ENCODE data around the gene PKD1L1.

Gene PKD1L1

DNA sequence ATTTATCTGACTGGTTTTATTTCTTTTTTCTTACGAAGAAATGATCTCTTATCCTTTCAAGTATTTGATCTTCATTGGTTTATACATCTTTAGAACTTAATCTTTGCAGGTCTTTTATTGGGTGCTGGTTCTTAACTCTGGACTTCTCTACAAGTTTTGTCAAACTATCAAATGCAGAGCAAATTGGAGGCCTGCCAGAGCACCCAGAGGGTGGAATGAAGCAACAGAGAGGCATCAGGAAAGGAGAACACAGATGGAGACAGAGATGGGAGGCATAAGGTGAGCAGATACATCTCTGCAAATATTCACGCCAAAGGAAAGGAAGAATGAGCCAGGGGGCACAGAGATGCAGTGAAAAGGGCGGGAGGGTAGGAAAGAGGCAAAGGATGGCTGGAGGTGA is 130.3 kb downstream of the PKD1L1 start:
- TF ChIP-seq, protein P1, sequence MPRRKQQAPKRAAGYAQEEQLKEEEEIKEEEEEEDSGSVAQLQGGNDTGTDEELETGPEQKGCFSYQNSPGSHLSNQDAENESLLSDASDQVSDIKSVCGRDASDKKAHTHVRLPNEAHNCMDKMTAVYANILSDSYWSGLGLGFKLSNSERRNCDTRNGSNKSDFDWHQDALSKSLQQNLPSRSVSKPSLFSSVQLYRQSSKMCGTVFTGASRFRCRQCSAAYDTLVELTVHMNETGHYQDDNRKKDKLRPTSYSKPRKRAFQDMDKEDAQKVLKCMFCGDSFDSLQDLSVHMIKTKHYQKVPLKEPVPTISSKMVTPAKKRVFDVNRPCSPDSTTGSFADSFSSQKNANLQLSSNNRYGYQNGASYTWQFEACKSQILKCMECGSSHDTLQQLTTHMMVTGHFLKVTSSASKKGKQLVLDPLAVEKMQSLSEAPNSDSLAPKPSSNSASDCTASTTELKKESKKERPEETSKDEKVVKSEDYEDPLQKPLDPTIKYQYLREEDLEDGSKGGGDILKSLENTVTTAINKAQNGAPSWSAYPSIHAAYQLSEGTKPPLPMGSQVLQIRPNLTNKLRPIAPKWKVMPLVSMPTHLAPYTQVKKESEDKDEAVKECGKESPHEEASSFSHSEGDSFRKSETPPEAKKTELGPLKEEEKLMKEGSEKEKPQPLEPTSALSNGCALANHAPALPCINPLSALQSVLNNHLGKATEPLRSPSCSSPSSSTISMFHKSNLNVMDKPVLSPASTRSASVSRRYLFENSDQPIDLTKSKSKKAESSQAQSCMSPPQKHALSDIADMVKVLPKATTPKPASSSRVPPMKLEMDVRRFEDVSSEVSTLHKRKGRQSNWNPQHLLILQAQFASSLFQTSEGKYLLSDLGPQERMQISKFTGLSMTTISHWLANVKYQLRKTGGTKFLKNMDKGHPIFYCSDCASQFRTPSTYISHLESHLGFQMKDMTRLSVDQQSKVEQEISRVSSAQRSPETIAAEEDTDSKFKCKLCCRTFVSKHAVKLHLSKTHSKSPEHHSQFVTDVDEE (CRISPR knock-in tag; IDR thresholded peaks at IDR 0.05): no peak
- TF ChIP-seq ZC3H10 (CRISPR knock-in tag; IDR thresholded peaks at IDR 0.05): no peak
- TF ChIP-seq, protein P2, sequence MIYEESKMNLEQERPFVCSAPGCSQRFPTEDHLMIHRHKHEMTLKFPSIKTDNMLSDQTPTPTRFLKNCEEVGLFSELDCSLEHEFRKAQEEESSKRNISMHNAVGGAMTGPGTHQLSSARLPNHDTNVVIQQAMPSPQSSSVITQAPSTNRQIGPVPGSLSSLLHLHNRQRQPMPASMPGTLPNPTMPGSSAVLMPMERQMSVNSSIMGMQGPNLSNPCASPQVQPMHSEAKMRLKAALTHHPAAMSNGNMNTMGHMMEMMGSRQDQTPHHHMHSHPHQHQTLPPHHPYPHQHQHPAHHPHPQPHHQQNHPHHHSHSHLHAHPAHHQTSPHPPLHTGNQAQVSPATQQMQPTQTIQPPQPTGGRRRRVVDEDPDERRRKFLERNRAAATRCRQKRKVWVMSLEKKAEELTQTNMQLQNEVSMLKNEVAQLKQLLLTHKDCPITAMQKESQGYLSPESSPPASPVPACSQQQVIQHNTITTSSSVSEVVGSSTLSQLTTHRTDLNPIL (CRISPR knock-in tag; IDR thresholded peaks at IDR 0.05; ENCODE audit: low read depth): no peak
- TF ChIP-seq GLIS3 (CRISPR knock-in tag; IDR thresholded peaks at IDR 0.05): no peak
- no peak for TF ChIP-seq PPARA (CRISPR knock-in tag; IDR thresholded peaks at IDR 0.05; ENCODE audit: borderline replicate concordance)
- TF ChIP-seq ZFP3 (CRISPR knock-in tag; IDR thresholded peaks at IDR 0.05): no peak
- no peak for TF ChIP-seq TOX (CRISPR knock-in tag; IDR thresholded peaks at IDR 0.05; ENCODE audit: borderline replicate concordance)
- TF ChIP-seq CSDC2 (CRISPR knock-in tag; IDR thresholded peaks at IDR 0.05): no peak
- TF ChIP-seq, protein P3, sequence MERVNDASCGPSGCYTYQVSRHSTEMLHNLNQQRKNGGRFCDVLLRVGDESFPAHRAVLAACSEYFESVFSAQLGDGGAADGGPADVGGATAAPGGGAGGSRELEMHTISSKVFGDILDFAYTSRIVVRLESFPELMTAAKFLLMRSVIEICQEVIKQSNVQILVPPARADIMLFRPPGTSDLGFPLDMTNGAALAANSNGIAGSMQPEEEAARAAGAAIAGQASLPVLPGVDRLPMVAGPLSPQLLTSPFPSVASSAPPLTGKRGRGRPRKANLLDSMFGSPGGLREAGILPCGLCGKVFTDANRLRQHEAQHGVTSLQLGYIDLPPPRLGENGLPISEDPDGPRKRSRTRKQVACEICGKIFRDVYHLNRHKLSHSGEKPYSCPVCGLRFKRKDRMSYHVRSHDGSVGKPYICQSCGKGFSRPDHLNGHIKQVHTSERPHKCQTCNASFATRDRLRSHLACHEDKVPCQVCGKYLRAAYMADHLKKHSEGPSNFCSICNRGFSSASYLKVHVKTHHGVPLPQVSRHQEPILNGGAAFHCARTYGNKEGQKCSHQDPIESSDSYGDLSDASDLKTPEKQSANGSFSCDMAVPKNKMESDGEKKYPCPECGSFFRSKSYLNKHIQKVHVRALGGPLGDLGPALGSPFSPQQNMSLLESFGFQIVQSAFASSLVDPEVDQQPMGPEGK (CRISPR knock-in tag; IDR thresholded peaks at IDR 0.05; ENCODE audit: borderline replicate concordance): no peak
- no peak for ATAC-seq

DNA sequence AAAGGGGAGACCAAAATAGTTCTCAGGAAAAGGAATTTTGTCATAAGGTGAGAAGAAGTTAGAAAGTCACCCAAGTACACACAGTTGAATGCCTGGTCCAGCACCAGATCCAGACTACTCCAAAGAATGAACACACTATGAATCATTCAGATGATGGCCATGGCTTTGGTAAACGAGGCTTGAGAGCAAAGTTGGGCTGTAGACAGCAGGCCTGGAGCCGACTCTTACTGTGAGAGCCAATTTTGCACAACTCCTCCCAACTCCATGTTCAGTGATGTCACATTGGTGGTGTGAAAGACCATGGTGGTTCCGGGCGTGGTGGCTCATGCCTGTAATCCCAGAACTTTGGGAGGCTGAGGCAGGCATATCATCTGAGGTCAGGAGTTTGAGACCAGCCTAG is 131.6 kb downstream of the PKD1L1 start:
- TF ChIP-seq ZC3H10 (CRISPR knock-in tag; IDR thresholded peaks at IDR 0.05) (no peak), GLIS3 (CRISPR knock-in tag; IDR thresholded peaks at IDR 0.05) (no peak), ZNF70 (CRISPR knock-in tag; IDR thresholded peaks at IDR 0.05) (no peak), ARNTL (CRISPR knock-in tag; IDR thresholded peaks at IDR 0.05; ENCODE audit: borderline replicate concordance, low read depth) (no peak), RARB (CRISPR knock-in tag; IDR thresholded peaks at IDR 0.05) (no peak), ZNF565 (CRISPR knock-in tag; conservative IDR thresholded peaks at IDR 0.05; ENCODE audit: low read depth) (no peak), SNAI2 (CRISPR knock-in tag; IDR thresholded peaks at IDR 0.05) (no peak)
- TF ChIP-seq, protein P4, sequence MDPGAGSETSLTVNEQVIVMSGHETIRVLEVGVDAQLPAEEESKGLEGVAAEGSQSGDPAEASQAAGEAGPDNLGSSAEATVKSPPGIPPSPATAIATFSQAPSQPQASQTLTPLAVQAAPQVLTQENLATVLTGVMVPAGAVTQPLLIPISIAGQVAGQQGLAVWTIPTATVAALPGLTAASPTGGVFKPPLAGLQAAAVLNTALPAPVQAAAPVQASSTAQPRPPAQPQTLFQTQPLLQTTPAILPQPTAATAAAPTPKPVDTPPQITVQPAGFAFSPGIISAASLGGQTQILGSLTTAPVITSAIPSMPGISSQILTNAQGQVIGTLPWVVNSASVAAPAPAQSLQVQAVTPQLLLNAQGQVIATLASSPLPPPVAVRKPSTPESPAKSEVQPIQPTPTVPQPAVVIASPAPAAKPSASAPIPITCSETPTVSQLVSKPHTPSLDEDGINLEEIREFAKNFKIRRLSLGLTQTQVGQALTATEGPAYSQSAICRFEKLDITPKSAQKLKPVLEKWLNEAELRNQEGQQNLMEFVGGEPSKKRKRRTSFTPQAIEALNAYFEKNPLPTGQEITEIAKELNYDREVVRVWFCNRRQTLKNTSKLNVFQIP (CRISPR knock-in tag; IDR thresholded peaks at IDR 0.05; ENCODE audit: borderline replicate concordance, low read depth): no peak
- TF ChIP-seq, protein P2 (CRISPR knock-in tag; IDR thresholded peaks at IDR 0.05; ENCODE audit: low read depth): no peak
- TF ChIP-seq, protein P1 (CRISPR knock-in tag; IDR thresholded peaks at IDR 0.05): no peak
- no peak; the same call in 2 of the 3 replicates for ATAC-seq

DNA sequence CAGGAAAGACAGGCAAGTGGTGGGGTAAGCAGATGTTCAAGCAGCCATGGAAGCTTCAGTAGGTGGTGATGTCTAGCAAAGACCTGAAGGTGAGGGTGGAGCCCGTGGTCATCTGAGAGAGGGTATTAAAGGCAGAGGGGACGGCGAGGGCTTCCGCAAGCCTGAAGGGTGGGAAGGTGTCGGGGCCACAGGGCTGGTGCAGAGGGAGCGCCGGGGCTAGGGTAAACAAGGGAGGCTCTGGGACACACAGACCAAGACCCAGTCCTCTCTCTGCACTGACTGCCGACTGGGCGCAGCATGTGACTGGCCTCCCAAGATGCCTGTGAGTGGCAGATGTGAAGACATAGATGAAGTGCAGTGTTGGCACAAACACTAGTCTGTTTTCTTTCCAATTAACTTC is 132.4 kb downstream of the PKD1L1 start:
- TF ChIP-seq GLIS3 (CRISPR knock-in tag; IDR thresholded peaks at IDR 0.05) (no peak), ZFP30 (CRISPR knock-in tag; IDR thresholded peaks at IDR 0.05) (no peak), ESRRG (CRISPR knock-in tag; IDR thresholded peaks at IDR 0.05) (no peak), CSDC2 (CRISPR knock-in tag; IDR thresholded peaks at IDR 0.05) (no peak)
- ATAC-seq: no peak
